Amniotic stem cell (primary cell): Measurements from ENCODE around the gene EXOC5.
"Not testable (repeated sequence)": the region's sequence is repeated elsewhere in the genome, so short reads cannot be mapped to it uniquely, and the experiment has no call there.

ENCODE experiments used
- DNase-seq: peaks from one replicate; lab custom pipeline; 2025; lab: John Stamatoyannopoulos, UW

EXOC5 gene

GRCh38 chr14:57258221-57258620 lies 10.5 kb downstream of the EXOC5 start:
- not testable (repeated sequence) for DNase-seq

GRCh38 chr14:57254884-57255283 lies 13.8 kb downstream of the EXOC5 start:
- DNase-seq, result no peak

GRCh38 chr14:57246933-57247657 lies 21.6 kb downstream of the EXOC5 start:
- no peak for DNase-seq

- no peak for DNase-seq
Measured at GRCh38 chr14:57245941-57246340, 22.8 kb downstream of the EXOC5 start.

GRCh38 chr14:57244106-57244505 lies 24.6 kb downstream of the EXOC5 start:
- no peak for DNase-seq

- DNase-seq, result no peak
Measured at GRCh38 chr14:57243320-57243719, 25.4 kb downstream of the EXOC5 start.

- DNase-seq, result not testable (repeated sequence)
Measured at GRCh38 chr14:57240115-57240514, 28.6 kb downstream of the EXOC5 start.

- DNase-seq, result no peak
Measured at GRCh38 chr14:57232006-57232405, 36.7 kb downstream of the EXOC5 start.

GRCh38 chr14:57228320-57228719 lies 40.4 kb downstream of the EXOC5 start:
- DNase-seq, result not testable (repeated sequence)

GRCh38 chr14:57227083-57227482 lies 41.6 kb downstream of the EXOC5 start:
- DNase-seq, result no peak

- DNase-seq, result no peak
Measured at GRCh38 chr14:57221931-57222330, 46.8 kb downstream of the EXOC5 start.

GRCh38 chr14:57212919-57213318 lies 55.8 kb downstream of the EXOC5 start:
- DNase-seq, result no peak

GRCh38 chr14:57209561-57209960 lies 59.1 kb downstream of the EXOC5 start:
- DNase-seq, result no peak

GRCh38 chr14:57205938-57206337 lies 62.8 kb downstream of the EXOC5 start:
- no peak for DNase-seq

- DNase-seq, result not testable (repeated sequence)
Measured at GRCh38 chr14:57202672-57203071, 66.0 kb downstream of the EXOC5 start.

GRCh38 chr14:57199921-57200320 lies 68.8 kb downstream of the EXOC5 start:
- DNase-seq, result peak; percentile 31

- DNase-seq, result no peak
Measured at GRCh38 chr14:57189070-57189469, 79.6 kb downstream of the EXOC5 start.

- no peak for DNase-seq
Measured at GRCh38 chr14:57182760-57183503, 85.8 kb downstream of the EXOC5 start.

GRCh38 chr14:57179273-57179672 lies 89.4 kb downstream of the EXOC5 start:
- no peak for DNase-seq

GRCh38 chr14:57174466-57174865 lies 94.2 kb downstream of the EXOC5 start:
- DNase-seq, result no peak

- DNase-seq, result no peak
Measured at GRCh38 chr14:57171903-57172302, 96.8 kb downstream of the EXOC5 start.

GRCh38 chr14:57171363-57171762 lies 97.3 kb downstream of the EXOC5 start:
- no peak for DNase-seq

GRCh38 chr14:57169901-57170300 lies 98.8 kb downstream of the EXOC5 start:
- DNase-seq, result no peak
